ENCODE data around the gene SPINT3. TPM values are rescaled to one million over a fixed set of nuclear protein-coding genes. Genes with fewer than 3 reads are reported as not detected.

Gene SPINT3
- total RNA-seq: not detected
- polyA plus RNA-seq: not detected

GRCh38 chr20:45515147-45515913 lies at the start of gene SPINT3:
Gene SPINT3 (minus strand): TSS chr20:45515622. CDS start chr20:45515608, 14 bp downstream.
- FAIRE-seq: no peak
- Histone ChIP-seq H3K4me1 (no peaks in the 10 kb centered on the region), H3K27ac (no peak within 1 kb of the TSS), H3K4me3 (no peak within 1 kb of the TSS), H3K27me3 (no peaks in the 10 kb centered on the region), H3K36me3 (no peaks in the 10 kb centered on the region), H3K9me3 (no peaks in the 10 kb centered on the region)
- TF ChIP-seq CTCF (IDR thresholded peaks at IDR 0.05): no peak
- no peak for DNase-seq
- WGBS, 2 donors: 56 to 62% methylated on average over 5 of the region's 5 CpGs
- ATAC-seq: no peak
- intact Hi-C loops (cut with DNase I): no loop called here

GRCh38 chr20:45564760-45565276 lies 49.4 kb upstream of the SPINT3 start:
- ATAC-seq: no peak
- H3K36me3 ChIP-seq: no peaks in the 10 kb centered on the region
- TF ChIP-seq CTCF (IDR thresholded peaks at IDR 0.05): no peak
- no peak overlapping the region for H3K27ac ChIP-seq
- intact Hi-C loops (cut with DNase I): no loop called here
- no peaks in the 10 kb centered on the region for H3K9me3 ChIP-seq
- 63 to 71% methylated on average over 2 of the region's 2 CpGs for WGBS, 2 donors
- no peaks in the 10 kb centered on the region for H3K4me1 ChIP-seq
- DNase-seq: no peak
- no peak overlapping the region for H3K4me3 ChIP-seq
- H3K27me3 ChIP-seq: no peaks in the 10 kb centered on the region
- no peak for FAIRE-seq

GRCh38 chr20:45555198-45555597 lies 39.8 kb upstream of the SPINT3 start:
- no peaks in the 10 kb centered on the region for H3K36me3 ChIP-seq
- H3K27me3 ChIP-seq: no peaks in the 10 kb centered on the region
- H3K27ac ChIP-seq: no peak overlapping the region
- FAIRE-seq: no peak
- H3K4me1 ChIP-seq: no peaks in the 10 kb centered on the region
- H3K4me3 ChIP-seq: no peak overlapping the region
- 65 to 78% methylated on average over 1 of the region's 1 CpG for WGBS, 2 donors
- TF ChIP-seq CTCF (IDR thresholded peaks at IDR 0.05): no peak
- no peaks in the 10 kb centered on the region for H3K9me3 ChIP-seq
- intact Hi-C loops (cut with DNase I): no loop called here
- no peak for DNase-seq
- no peak for ATAC-seq

- ATAC-seq (peak in 1 of 4 donors; percentile 63), FAIRE-seq (no peak), DNase-seq (peak in 1 of 6 donors; percentile 22)
- H3K27ac ChIP-seq: no peak overlapping the region
- no peaks in the 10 kb centered on the region for H3K27me3 ChIP-seq
- intact Hi-C loops (cut with DNase I): no loop called here
- no peak for TF ChIP-seq CTCF (IDR thresholded peaks at IDR 0.05)
- WGBS, 2 donors: 56 to 57% methylated on average over 2 of the region's 2 CpGs
- no peaks in the 10 kb centered on the region for H3K36me3 ChIP-seq
- no peak overlapping the region for H3K4me3 ChIP-seq
- H3K4me1 ChIP-seq: no peaks in the 10 kb centered on the region
- H3K9me3 ChIP-seq: no peaks in the 10 kb centered on the region
Observed at GRCh38 chr20:45552456-45552855, 37.0 kb upstream of the SPINT3 start.

GRCh38 chr20:45550765-45551164 lies 35.3 kb upstream of the SPINT3 start:
- Histone ChIP-seq H3K27me3 (no peaks in the 10 kb centered on the region), H3K9me3 (no peaks in the 10 kb centered on the region), H3K36me3 (no peaks in the 10 kb centered on the region), H3K27ac (no peak overlapping the region), H3K4me3 (no peak overlapping the region), H3K4me1 (no peaks in the 10 kb centered on the region)
- no peak for TF ChIP-seq CTCF (IDR thresholded peaks at IDR 0.05)
- no peak for FAIRE-seq
- no peak for ATAC-seq
- intact Hi-C loops (cut with DNase I): no loop called here
- no peak for DNase-seq

Data from pancreas (tissue), 10 donors.